ENCODE measurements around the gene KNTC1.

The KNTC1 gene

GRCh38 chr12:122516544-122517361 lies 10.3 kb upstream of the KNTC1 start:
- TF ChIP-seq TAF1 (IDR thresholded peaks at IDR 0.05; ENCODE audit: borderline replicate concordance, insufficient read depth, low read length) (no peak), POLR2AphosphoS5 (IDR thresholded peaks at IDR 0.05; ENCODE audit: low read depth, low read length) (0 out of 2 replicates have a peak, but pooled peaks have one; percentile 28)

GRCh38 chr12:122517877-122518276 lies 9.2 kb upstream of the KNTC1 start:
- no peak for TF ChIP-seq REST (IDR thresholded peaks at IDR 0.05; ENCODE audit: insufficient read depth in 1 of 2, low read depth in 2 of 2, low read length in 2 of 2)
- no peak for TF ChIP-seq SIN3A (IDR thresholded peaks at IDR 0.05; ENCODE audit: borderline replicate concordance, insufficient read depth, low read length)
- TF ChIP-seq TAF1 (IDR thresholded peaks at IDR 0.05; ENCODE audit: borderline replicate concordance, insufficient read depth, low read length) = no peak
- TF ChIP-seq FOXP2 (optimal IDR thresholded peaks at IDR 0.05; ENCODE audit: borderline replicate concordance, extremely low read depth, extremely low read length, insufficient read depth) = no peak
- TF ChIP-seq POLR2AphosphoS5 (IDR thresholded peaks at IDR 0.05; ENCODE audit: low read depth, low read length) = no peak

GRCh38 chr12:122518908-122519307 lies 8.1 kb upstream of the KNTC1 start:
- TF ChIP-seq TAF1 (IDR thresholded peaks at IDR 0.05; ENCODE audit: borderline replicate concordance, insufficient read depth, low read length) (no peak), REST (IDR thresholded peaks at IDR 0.05; ENCODE audit: insufficient read depth in 1 of 2, low read depth in 2 of 2, low read length in 2 of 2) (no peak), FOXP2 (optimal IDR thresholded peaks at IDR 0.05; ENCODE audit: borderline replicate concordance, extremely low read depth, extremely low read length, insufficient read depth) (no peak), POLR2AphosphoS5 (IDR thresholded peaks at IDR 0.05; ENCODE audit: low read depth, low read length) (no peak), SIN3A (IDR thresholded peaks at IDR 0.05; ENCODE audit: borderline replicate concordance, insufficient read depth, low read length) (no peak)

GRCh38 chr12:122519418-122519817 lies 7.6 kb upstream of the KNTC1 start:
- TF ChIP-seq POLR2AphosphoS5 (IDR thresholded peaks at IDR 0.05; ENCODE audit: low read depth, low read length) = no peak
- no peak for TF ChIP-seq FOXP2 (optimal IDR thresholded peaks at IDR 0.05; ENCODE audit: borderline replicate concordance, extremely low read depth, extremely low read length, insufficient read depth)

- TF ChIP-seq REST (IDR thresholded peaks at IDR 0.05; ENCODE audit: insufficient read depth in 1 of 2, low read depth in 2 of 2, low read length in 2 of 2) (no peak), FOXP2 (optimal IDR thresholded peaks at IDR 0.05; ENCODE audit: borderline replicate concordance, extremely low read depth, extremely low read length, insufficient read depth) (no peak), SIN3A (IDR thresholded peaks at IDR 0.05; ENCODE audit: borderline replicate concordance, insufficient read depth, low read length) (no peak), TAF1 (IDR thresholded peaks at IDR 0.05; ENCODE audit: borderline replicate concordance, insufficient read depth, low read length) (no peak), POLR2AphosphoS5 (IDR thresholded peaks at IDR 0.05; ENCODE audit: low read depth, low read length) (0 out of 2 replicates have a peak, but pooled peaks have one; percentile 22)
These were observed 6.4 kb upstream of the KNTC1 start for GRCh38 chr12:122520676-122521075.

- no peak for TF ChIP-seq REST (IDR thresholded peaks at IDR 0.05; ENCODE audit: insufficient read depth in 1 of 2, low read depth in 2 of 2, low read length in 2 of 2)
- no peak for TF ChIP-seq POLR2AphosphoS5 (IDR thresholded peaks at IDR 0.05; ENCODE audit: low read depth, low read length)
- no peak for TF ChIP-seq TAF1 (IDR thresholded peaks at IDR 0.05; ENCODE audit: borderline replicate concordance, insufficient read depth, low read length)
- TF ChIP-seq FOXP2 (optimal IDR thresholded peaks at IDR 0.05; ENCODE audit: borderline replicate concordance, extremely low read depth, extremely low read length, insufficient read depth) = no peak
- no peak for TF ChIP-seq SIN3A (IDR thresholded peaks at IDR 0.05; ENCODE audit: borderline replicate concordance, insufficient read depth, low read length)
These were observed 3.8 kb upstream of the KNTC1 start for GRCh38 chr12:122523280-122523679.

Measured in PFSK-1 (cell line).